Measurements from ENCODE around the gene CCRL2.
"Not testable (repeated sequence)": the region's sequence is repeated elsewhere in the genome, so short reads cannot be mapped to it uniquely, and the experiment has no call there.

CCRL2 gene

GRCh38 chr3:46371519-46372340, 35.3 kb upstream of the CCRL2 start:
- H3K27me3 Mint-ChIP-seq = no peaks in the 10 kb centered on the region
- no peak overlapping the region for H3K27ac Mint-ChIP-seq
- H3K4me3 Mint-ChIP-seq = no peak overlapping the region
- peaks cover 65% of the 10 kb centered on the region for H3K4me1 Mint-ChIP-seq (ENCODE audit: low read depth)
- no peaks in the 10 kb centered on the region for H3K9me3 Mint-ChIP-seq (ENCODE audit: low read depth)
- H3K36me3 Mint-ChIP-seq = no peaks in the 10 kb centered on the region

- Mint-ChIP-seq H3K4me3 (no peak overlapping the region), H3K4me1 (ENCODE audit: low read depth) (peaks cover 65% of the 10 kb centered on the region), H3K27ac (no peak overlapping the region), H3K9me3 (ENCODE audit: low read depth) (no peaks in the 10 kb centered on the region), H3K27me3 (no peaks in the 10 kb centered on the region), H3K36me3 (no peaks in the 10 kb centered on the region)
Observed at GRCh38 chr3:46372492-46373359, 34.3 kb upstream of the CCRL2 start.

- Mint-ChIP-seq H3K27ac (no peak overlapping the region), H3K36me3 (no peaks in the 10 kb centered on the region), H3K4me1 (ENCODE audit: low read depth) (peaks cover 46% of the 10 kb centered on the region), H3K9me3 (ENCODE audit: low read depth) (no peaks in the 10 kb centered on the region), H3K27me3 (no peaks in the 10 kb centered on the region), H3K4me3 (no peak overlapping the region)
Observed at GRCh38 chr3:46374755-46375154, 32.3 kb upstream of the CCRL2 start.

DNA sequence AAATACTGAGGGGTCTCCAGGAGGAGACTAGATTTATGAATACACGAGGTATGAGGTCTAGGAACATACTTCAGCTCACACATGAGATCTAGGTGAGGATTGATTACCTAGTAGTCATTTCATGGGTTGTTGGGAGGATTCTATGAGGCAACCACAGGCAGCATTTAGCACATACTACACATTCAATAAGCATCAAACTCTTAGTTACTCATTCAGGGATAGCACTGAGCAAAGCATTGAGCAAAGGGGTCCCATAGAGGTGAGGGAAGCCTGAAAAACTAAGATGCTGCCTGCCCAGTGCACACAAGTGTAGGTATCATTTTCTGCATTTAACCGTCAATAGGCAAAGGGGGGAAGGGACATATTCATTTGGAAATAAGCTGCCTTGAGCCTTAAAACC, 31.8 kb upstream of the CCRL2 start:
- H3K4me3 Mint-ChIP-seq = no peak overlapping the region
- H3K27ac Mint-ChIP-seq = no peak overlapping the region
- H3K36me3 Mint-ChIP-seq = no peaks in the 10 kb centered on the region
- no peaks in the 10 kb centered on the region for H3K9me3 Mint-ChIP-seq (ENCODE audit: low read depth)
- H3K4me1 Mint-ChIP-seq (ENCODE audit: low read depth) = peaks cover 42% of the 10 kb centered on the region
- no peaks in the 10 kb centered on the region for H3K27me3 Mint-ChIP-seq

DNA sequence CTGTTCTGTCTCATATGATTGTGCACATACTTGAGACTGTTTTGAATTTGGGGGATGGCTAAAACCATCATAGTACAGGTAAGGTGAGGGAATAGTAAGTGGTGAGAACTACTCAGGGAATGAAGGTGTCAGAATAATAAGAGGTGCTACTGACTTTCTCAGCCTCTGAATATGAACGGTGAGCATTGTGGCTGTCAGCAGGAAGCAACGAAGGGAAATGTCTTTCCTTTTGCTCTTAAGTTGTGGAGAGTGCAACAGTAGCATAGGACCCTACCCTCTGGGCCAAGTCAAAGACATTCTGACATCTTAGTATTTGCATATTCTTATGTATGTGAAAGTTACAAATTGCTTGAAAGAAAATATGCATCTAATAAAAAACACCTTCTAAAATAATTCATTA, 31.2 kb upstream of the CCRL2 start:
- no peaks in the 10 kb centered on the region for H3K27me3 Mint-ChIP-seq
- H3K36me3 Mint-ChIP-seq = no peaks in the 10 kb centered on the region
- no peak overlapping the region for H3K4me3 Mint-ChIP-seq
- no peaks in the 10 kb centered on the region for H3K9me3 Mint-ChIP-seq (ENCODE audit: low read depth)
- peaks cover 42% of the 10 kb centered on the region for H3K4me1 Mint-ChIP-seq (ENCODE audit: low read depth)
- no peak overlapping the region for H3K27ac Mint-ChIP-seq

- Mint-ChIP-seq H3K4me1 (ENCODE audit: low read depth) (peaks cover 36% of the 10 kb centered on the region), H3K36me3 (no peaks in the 10 kb centered on the region), H3K27me3 (no peaks in the 10 kb centered on the region), H3K4me3 (no peak overlapping the region), H3K27ac (no peak overlapping the region), H3K9me3 (ENCODE audit: low read depth) (no peaks in the 10 kb centered on the region)
Observed at GRCh38 chr3:46378426-46378942, 28.6 kb upstream of the CCRL2 start.

DNA sequence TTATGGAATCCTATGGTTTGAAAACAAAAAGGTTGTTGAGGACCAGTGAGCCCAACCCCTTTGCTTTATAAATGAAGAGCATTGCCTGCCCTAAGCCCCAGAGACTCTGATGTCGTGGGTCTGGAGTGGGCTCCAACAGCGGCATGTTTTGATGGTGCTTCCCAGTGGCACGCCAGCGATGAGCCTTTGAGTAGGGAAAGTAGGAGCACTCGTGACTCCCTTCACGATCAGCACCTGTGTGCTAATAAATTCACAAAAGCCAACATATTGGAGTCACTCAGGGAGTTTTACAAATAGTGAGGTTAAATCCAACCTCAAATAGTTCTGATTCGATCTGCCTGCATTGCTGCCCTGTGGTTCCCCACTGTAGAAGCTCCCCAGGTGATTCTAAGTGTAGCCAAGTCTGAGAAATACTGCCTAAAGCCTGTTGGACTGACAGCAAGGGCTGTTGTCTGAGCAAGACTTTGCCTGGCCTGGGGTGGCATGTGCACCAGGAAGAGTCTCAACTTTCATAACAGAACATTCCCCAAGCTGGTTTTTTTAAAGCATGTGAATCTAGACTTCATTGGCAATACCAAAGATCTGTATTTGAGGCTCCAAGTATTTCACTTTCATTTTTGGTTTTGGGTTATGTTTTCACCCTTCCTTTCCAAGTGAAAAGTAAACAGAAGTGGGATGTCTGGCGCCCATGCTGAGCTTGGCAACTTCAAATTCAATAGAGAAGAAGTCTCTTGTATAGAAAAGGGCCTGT, 26.4 kb upstream of the CCRL2 start:
- H3K9me3 Mint-ChIP-seq (ENCODE audit: low read depth) = no peaks in the 10 kb centered on the region
- no peaks in the 10 kb centered on the region for H3K36me3 Mint-ChIP-seq
- H3K27me3 Mint-ChIP-seq = no peaks in the 10 kb centered on the region
- no peak overlapping the region for H3K27ac Mint-ChIP-seq
- no peak overlapping the region for H3K4me3 Mint-ChIP-seq
- H3K4me1 Mint-ChIP-seq (ENCODE audit: low read depth) = peaks cover 30% of the 10 kb centered on the region

DNA sequence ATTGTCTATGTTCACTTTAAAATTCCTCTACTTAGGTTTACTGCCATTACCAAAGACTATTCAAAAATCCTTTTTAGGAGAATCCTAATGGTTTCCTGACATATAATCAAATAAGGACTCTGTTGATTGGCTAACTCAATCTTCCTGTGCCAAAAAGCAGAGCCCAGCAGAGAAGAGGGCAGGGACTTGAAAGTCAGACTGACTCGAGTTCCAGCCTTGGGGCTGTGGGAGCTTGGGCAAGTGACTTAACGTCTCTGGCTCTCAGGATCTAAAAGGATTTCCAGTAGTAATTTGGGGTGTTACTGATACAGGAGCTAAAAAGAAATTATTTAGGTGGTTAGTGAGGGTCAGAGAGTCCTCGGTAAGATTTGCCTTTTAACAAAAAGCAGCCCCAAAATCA, 25.4 kb upstream of the CCRL2 start:
- Mint-ChIP-seq H3K27me3 (no peaks in the 10 kb centered on the region), H3K36me3 (no peaks in the 10 kb centered on the region), H3K9me3 (ENCODE audit: low read depth) (no peaks in the 10 kb centered on the region), H3K4me3 (no peak overlapping the region), H3K4me1 (ENCODE audit: low read depth) (peaks cover 23% of the 10 kb centered on the region), H3K27ac (no peak overlapping the region)

DNA sequence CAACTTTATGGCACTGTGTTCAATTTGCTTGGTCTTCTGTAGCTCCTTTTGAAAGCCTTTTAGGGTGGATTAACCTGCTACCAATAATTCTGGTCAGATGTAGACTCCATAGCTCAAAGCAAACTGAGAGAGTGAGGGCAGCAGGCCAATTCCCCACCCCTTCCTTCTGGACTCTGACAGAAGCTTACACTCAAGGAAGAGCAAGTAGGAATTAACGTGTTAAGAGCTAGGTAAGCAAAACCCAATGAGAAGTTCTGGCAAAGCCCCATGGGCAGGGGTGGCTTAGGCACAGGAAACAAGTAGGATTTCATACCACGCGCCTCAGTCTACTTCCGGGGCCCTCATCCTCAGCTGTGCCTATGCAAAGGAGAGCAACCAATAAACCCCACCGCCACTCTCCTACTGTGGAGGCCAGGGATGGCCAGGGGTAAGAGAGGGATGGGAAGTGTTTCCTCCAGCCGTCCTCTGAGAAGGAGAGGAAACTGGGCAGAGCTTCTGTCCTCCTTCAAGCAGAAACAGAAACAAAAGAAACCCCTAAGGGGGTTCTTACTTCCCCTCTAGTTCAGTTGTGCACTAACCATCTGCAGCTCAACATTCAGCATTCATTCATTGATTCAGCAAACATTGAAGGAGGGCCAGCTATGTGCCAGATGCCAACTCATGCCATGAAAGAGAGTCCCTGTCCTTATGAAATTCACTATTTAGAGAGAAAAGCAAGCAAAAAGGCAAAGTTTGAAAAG, 23.7 kb upstream of the CCRL2 start:
- Mint-ChIP-seq H3K9me3 (ENCODE audit: low read depth) (no peaks in the 10 kb centered on the region), H3K27me3 (no peaks in the 10 kb centered on the region), H3K4me3 (no peak overlapping the region), H3K4me1 (ENCODE audit: low read depth) (peaks cover 22% of the 10 kb centered on the region), H3K36me3 (no peaks in the 10 kb centered on the region), H3K27ac (peak overlapping the region; percentile 47)

- Mint-ChIP-seq H3K36me3 (no peaks in the 10 kb centered on the region), H3K27me3 (no peaks in the 10 kb centered on the region), H3K4me1 (ENCODE audit: low read depth) (peaks cover 22% of the 10 kb centered on the region), H3K4me3 (no peak overlapping the region), H3K27ac (no peak overlapping the region), H3K9me3 (ENCODE audit: low read depth) (no peaks in the 10 kb centered on the region)
Observed at GRCh38 chr3:46383951-46384330, 23.1 kb upstream of the CCRL2 start.

DNA sequence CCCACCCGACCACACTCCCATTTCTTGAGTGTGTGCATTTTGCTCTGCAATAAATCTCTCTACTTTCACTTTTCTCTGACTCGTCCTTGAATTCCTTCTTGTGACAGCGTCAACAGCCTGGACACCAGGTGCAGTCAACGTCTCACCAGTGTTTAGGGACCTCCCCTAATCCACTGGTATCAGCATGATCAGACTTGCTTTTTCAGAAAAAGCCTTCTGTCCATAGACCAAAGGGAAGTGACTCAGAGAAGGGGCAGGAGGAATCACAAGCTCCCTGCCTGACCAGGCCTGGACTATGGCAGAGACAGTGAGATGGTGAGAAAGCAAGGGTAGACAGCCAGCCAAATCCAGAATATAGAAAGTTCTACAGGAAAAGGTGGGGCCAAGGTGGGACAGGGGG, 20.9 kb upstream of the CCRL2 start:
- Mint-ChIP-seq H3K27ac (no peak overlapping the region), H3K4me1 (ENCODE audit: low read depth) (peaks cover 13% of the 10 kb centered on the region), H3K27me3 (no peaks in the 10 kb centered on the region), H3K9me3 (ENCODE audit: low read depth) (no peaks in the 10 kb centered on the region), H3K36me3 (no peaks in the 10 kb centered on the region), H3K4me3 (no peak overlapping the region)

DNA sequence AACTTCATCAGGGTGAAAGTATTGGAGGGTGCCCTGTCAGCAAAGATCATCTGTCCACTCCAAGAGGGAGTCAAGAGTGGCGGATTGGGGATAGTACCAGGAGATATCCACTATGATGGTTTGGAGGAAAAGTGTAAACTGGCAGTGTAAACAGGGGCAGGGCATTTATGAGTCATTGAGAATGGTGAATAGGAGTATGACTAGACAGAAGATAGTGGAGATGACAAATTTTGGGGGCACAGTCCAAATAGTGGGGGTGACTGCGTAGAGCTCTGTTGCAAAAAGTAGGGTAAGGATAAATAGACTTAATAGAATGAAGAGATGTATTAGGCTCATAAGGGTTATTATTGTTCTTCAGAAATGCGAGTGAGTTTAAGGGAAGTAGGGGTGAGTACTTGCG, 18.2 kb upstream of the CCRL2 start:
- not testable (repeated sequence) for H3K4me1 Mint-ChIP-seq (ENCODE audit: low read depth); H3K36me3 Mint-ChIP-seq

DNA sequence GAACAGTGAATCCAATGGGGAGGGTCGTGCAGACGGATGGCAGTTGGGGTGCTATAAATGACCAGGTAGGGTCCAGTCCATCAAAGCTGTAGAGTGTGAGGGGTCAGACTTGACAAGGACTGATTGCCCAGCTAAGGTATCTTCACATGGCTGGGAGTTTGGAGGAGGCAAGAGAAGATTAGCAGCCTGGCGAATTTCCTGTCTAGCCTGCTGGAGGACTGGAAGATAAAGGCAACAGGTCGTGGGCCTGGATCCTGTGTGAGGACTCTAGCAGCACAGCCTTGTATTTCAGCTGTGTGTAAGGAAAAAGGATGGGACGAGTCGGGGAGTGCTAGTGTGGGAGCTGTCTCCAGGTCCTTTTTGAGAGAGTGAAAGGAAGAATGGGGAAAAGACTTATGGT, 17.8 kb upstream of the CCRL2 start:
- H3K27me3 Mint-ChIP-seq = no peaks in the 10 kb centered on the region

More for the DNA sequence above, 18.2 kb upstream of the CCRL2 start:
- H3K27ac Mint-ChIP-seq; H3K27me3 Mint-ChIP-seq; H3K9me3 Mint-ChIP-seq (ENCODE audit: low read depth); H3K4me3 Mint-ChIP-seq: not testable (repeated sequence)

DNA sequence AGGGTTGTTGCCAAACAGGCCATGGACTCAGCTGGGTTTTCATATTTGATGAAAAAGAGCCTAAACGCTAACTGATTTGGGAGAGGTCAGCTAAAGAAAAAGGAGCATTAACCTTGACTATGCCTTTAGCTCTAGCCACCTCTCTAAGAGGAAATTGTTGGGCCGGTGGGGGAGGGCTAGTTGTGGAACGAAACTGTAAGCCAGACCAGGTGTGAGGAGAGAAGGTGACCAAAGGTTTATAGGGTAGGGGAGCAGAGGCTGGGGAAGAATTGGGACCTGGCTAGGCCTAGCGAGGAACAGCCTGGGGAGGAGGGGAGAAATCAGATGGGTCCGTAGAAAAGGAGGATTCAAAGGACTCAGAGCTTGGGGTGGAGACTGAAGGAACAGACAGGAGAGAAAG, 15.5 kb upstream of the CCRL2 start:
- H3K4me3 Mint-ChIP-seq; H3K4me1 Mint-ChIP-seq (ENCODE audit: low read depth); H3K27me3 Mint-ChIP-seq; H3K36me3 Mint-ChIP-seq; H3K27ac Mint-ChIP-seq; H3K9me3 Mint-ChIP-seq (ENCODE audit: low read depth): not testable (repeated sequence)

More for the DNA sequence above, 17.8 kb upstream of the CCRL2 start:
- Mint-ChIP-seq H3K9me3 (ENCODE audit: low read depth) (no peaks in the 10 kb centered on the region), H3K4me1 (ENCODE audit: low read depth) (no peaks in the 10 kb centered on the region), H3K36me3 (no peaks in the 10 kb centered on the region), H3K27ac (no peak overlapping the region), H3K4me3 (no peak overlapping the region)
